Subcutaneous abdominal adipose tissue (tissue), 5 donors: ENCODE data around the gene TAF1C.

Experiments used
- H3K27ac ChIP-seq: one replicate; pipeline ENCODE4 v1.7.0; 2013; ENCODE audit warnings: low read depth, mild to moderate bottlenecking, inconsistent platforms, low read length, moderate library complexity
- H3K27me3 ChIP-seq, 5 donors: one replicate each; pipeline ENCODE4 v1.7.0; 2013; ENCODE audit warnings: low read length in 5 of 5, inconsistent platforms in 1 of 5; ENCODE audit not compliant: control insufficient read depth in 5 of 5, insufficient read depth in 4 of 5
- H3K36me3 ChIP-seq, 5 donors: one replicate each; pipeline ENCODE4 v1.7.0; 2013; ENCODE audit warnings: low read length in 5 of 5; ENCODE audit not compliant: control insufficient read depth in 5 of 5, insufficient read depth in 5 of 5
- H3K4me1 ChIP-seq, 5 donors: one replicate each; pipeline ENCODE4 v1.7.0; 2013; ENCODE audit warnings: low read length in 5 of 5, mild to moderate bottlenecking in 3 of 5, moderate library complexity in 1 of 5; ENCODE audit not compliant: control insufficient read depth in 5 of 5, insufficient read depth in 5 of 5
- H3K4me3 ChIP-seq, 5 donors: one replicate each; pipeline ENCODE4 v1.7.0; 2013; ENCODE audit warnings: low read length in 5 of 5, low read depth in 1 of 5
- H3K9ac ChIP-seq, 5 donors: one replicate each; pipeline ENCODE4 v1.7.0; 2013; ENCODE audit warnings: low read length in 5 of 5, mild to moderate bottlenecking in 4 of 5, moderate library complexity in 3 of 5
- H3K9me3 ChIP-seq, 5 donors: one replicate each; pipeline ENCODE4 v1.7.0; 2013; ENCODE audit warnings: low read length in 5 of 5; ENCODE audit not compliant: control insufficient read depth in 5 of 5
- donor health status: healthy.
- donor health status: healthy.
- donor health status: healthy.
- donor health status: healthy.
- donor health status: healthy.

The TAF1C gene

DNA sequence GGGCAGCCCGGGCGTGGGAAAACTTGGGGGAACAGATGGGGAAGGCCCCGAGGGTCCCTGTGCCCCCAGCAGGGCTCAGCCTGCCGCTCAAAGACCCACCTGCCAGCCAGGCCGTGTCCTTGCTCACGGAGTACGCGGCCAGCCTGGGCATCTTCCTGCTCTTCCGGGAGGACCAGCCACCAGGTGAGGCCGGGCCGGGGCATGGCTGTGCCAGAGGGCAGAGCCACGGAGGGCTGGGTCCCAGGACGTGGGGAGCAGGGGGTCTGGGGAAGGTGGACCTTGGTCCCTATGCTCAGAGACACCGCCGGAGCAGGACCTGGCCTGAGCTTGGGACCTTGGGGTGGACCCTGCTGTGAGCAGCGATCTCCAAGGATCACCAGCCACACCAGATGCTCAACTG, 4.6 kb upstream of the TAF1C start:
- no peaks in the 10 kb centered on the region for H3K36me3 ChIP-seq
- no peak overlapping the region for H3K27ac ChIP-seq
- H3K4me3 ChIP-seq = no peak overlapping the region
- peaks cover 0 to 17% (median 4%) of the 10 kb centered on the region in 5 donors for H3K27me3 ChIP-seq
- H3K9ac ChIP-seq = no peak overlapping the region
- H3K4me1 ChIP-seq = peaks cover 0 to 17% (median under 1%) of the 10 kb centered on the region in 5 donors
- H3K9me3 ChIP-seq = no peaks in the 10 kb centered on the region

- H3K4me3 ChIP-seq = no peak within 1 kb of the TSS
- H3K9ac ChIP-seq = no peak within 1 kb of the TSS
- no peaks in the 10 kb centered on the region for H3K9me3 ChIP-seq
- H3K27ac ChIP-seq = no peak within 1 kb of the TSS
- peaks cover 2 to 23% (median 7%) of the 10 kb centered on the region in 5 donors for H3K4me1 ChIP-seq
- H3K27me3 ChIP-seq = peaks cover 0 to 12% (median 4%) of the 10 kb centered on the region in 5 donors
- no peaks in the 10 kb centered on the region for H3K36me3 ChIP-seq
These were observed 4.0 kb upstream of the TAF1C start, which contains the start of gene ADAD2 for GRCh38 chr16:84190731-84191388. TSS of gene ADAD2 (plus strand) at chr16:84191157. CDS start at chr16:84191231, 74 bp downstream.

GRCh38 chr16:84184775-84185174, 2.1 kb downstream of the TAF1C start:
- Histone ChIP-seq H3K9me3 (no peaks in the 10 kb centered on the region), H3K4me3 (peak overlapping the region in 1 of 5 donors; percentile 46), H3K27me3 (no peaks in the 10 kb centered on the region), H3K27ac (no peak overlapping the region), H3K9ac (peak overlapping the region in 2 of 5 donors; percentile 8 to 45), H3K36me3 (peaks cover 0 to 54% (median 42%) of the 10 kb centered on the region in 5 donors), H3K4me1 (peaks cover 2 to 40% (median 16%) of the 10 kb centered on the region in 5 donors)

DNA sequence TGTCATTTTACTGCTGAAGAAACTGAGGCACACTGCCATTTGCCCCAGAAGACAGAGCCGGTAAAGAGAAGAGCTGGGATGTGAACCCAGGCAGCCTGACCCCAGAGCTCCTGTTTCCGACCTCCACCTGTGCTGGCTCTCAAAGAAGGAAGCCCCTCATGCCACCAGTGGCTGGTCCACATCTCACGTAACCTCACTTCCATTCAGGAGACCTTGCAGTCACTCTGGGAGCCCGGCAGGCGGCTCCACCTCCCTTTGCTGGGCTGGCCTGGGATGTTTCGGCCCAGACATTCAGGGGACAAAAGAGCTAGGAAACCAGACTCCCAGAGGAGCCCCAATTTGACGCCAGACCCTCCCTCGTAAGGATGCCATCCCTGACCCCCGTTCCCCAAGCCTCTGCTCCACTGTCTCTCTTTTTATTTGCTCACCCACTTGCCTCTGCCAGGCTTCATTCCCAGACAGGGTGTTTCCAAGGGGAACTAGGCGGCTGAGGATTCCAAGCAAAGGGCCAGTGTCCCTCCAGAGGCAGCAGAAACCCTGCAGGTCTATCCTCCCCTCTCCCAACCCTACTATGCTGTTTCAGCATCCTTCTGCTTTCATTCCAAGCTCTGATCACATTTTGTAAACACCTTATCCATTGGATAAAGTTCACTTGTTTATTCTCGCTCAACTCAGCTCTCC, 2.8 kb downstream of the TAF1C start:
- peaks cover 2 to 40% (median 16%) of the 10 kb centered on the region in 5 donors for H3K4me1 ChIP-seq

GRCh38 chr16:84183572-84183875, 3.3 kb downstream of the TAF1C start:
- Histone ChIP-seq H3K4me1 (peaks cover 2 to 40% (median 16%) of the 10 kb centered on the region in 5 donors), H3K9ac (peak overlapping the region in 1 of 5 donors; percentile 48), H3K27ac (no peak overlapping the region), H3K27me3 (no peaks in the 10 kb centered on the region), H3K36me3 (peaks cover 0 to 67% (median 54%) of the 10 kb centered on the region in 5 donors), H3K9me3 (no peaks in the 10 kb centered on the region), H3K4me3 (no peak overlapping the region)

More for the DNA sequence above, 2.8 kb downstream of the TAF1C start:
- Histone ChIP-seq H3K9me3 (no peaks in the 10 kb centered on the region), H3K36me3 (peaks cover 0 to 61% (median 50%) of the 10 kb centered on the region in 5 donors), H3K27me3 (no peaks in the 10 kb centered on the region), H3K9ac (peak overlapping the region in 1 of 5 donors; percentile 48), H3K27ac (no peak overlapping the region), H3K4me3 (no peak overlapping the region)

- Histone ChIP-seq H3K27ac (no peak overlapping the region), H3K4me1 (peaks cover 2 to 43% (median 16%) of the 10 kb centered on the region in 5 donors), H3K9ac (peak overlapping the region in 1 of 5 donors; percentile 48), H3K36me3 (peaks cover 0 to 73% (median 60%) of the 10 kb centered on the region in 5 donors), H3K4me3 (no peak overlapping the region), H3K27me3 (no peaks in the 10 kb centered on the region), H3K9me3 (no peaks in the 10 kb centered on the region)
These were observed 3.9 kb downstream of the TAF1C start for GRCh38 chr16:84182680-84183571.

DNA sequence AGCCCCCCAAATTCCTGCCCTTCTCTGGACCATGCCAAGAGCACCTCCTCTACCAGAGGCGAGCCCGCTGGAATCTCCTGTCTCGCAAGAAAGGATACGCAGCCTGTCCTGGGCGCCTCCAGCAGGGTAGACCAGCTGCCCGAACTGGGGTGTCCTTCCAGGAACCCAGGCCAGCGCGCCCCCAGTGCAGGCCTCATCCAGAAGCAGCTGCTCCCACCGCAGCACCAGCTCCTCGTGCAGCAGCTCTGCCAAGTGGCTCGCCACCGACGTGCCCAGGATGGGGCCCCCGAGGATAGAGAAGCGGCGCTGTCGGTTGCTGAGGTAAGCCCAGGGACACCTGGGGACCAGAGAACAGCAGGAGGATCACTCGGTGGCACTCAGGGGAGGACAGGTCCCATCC, 4.8 kb downstream of the TAF1C start:
- Histone ChIP-seq H3K27me3 (no peaks in the 10 kb centered on the region), H3K4me1 (peaks cover 2 to 48% (median 23%) of the 10 kb centered on the region in 5 donors), H3K36me3 (peaks cover 0 to 76% (median 60%) of the 10 kb centered on the region in 5 donors), H3K27ac (no peak overlapping the region), H3K4me3 (no peak overlapping the region), H3K9me3 (no peaks in the 10 kb centered on the region), H3K9ac (no peak overlapping the region)

- H3K36me3 ChIP-seq = peaks cover 0 to 76% (median 60%) of the 10 kb centered on the region in 5 donors
- H3K27ac ChIP-seq = no peak overlapping the region
- no peaks in the 10 kb centered on the region for H3K9me3 ChIP-seq
- no peak overlapping the region for H3K4me3 ChIP-seq
- no peak overlapping the region for H3K9ac ChIP-seq
- peaks cover 7 to 53% (median 28%) of the 10 kb centered on the region in 5 donors for H3K4me1 ChIP-seq
- no peaks in the 10 kb centered on the region for H3K27me3 ChIP-seq
These were observed 5.5 kb downstream of the TAF1C start for GRCh38 chr16:84181144-84181915.

GRCh38 chr16:84180519-84181140, 6.2 kb downstream of the TAF1C start:
- H3K4me1 ChIP-seq = peaks cover 5 to 53% (median 28%) of the 10 kb centered on the region in 5 donors
- no peak overlapping the region for H3K9ac ChIP-seq
- no peak overlapping the region for H3K27ac ChIP-seq
- H3K4me3 ChIP-seq = no peak overlapping the region
- H3K27me3 ChIP-seq = no peaks in the 10 kb centered on the region
- peaks cover 0 to 76% (median 60%) of the 10 kb centered on the region in 5 donors for H3K36me3 ChIP-seq
- no peaks in the 10 kb centered on the region for H3K9me3 ChIP-seq
